Measurements from ENCODE around the gene SDK2.
A peak's percentile ranks its signal among the peaks of the same experiment; 100 is the strongest.

GRCh38 chr17:73309727-73310596, 334.3 kb downstream of the SDK2 start:
- TF ChIP-seq CTCF (IDR thresholded peaks at IDR 0.05) (no peak), POLR2A (IDR thresholded peaks at IDR 0.05) (peak; percentile 91 to 95)

Data from Peyer's patch (tissue), 4 donors.